ENCODE data around the gene SERTAD3.
A peak's percentile ranks its signal among the peaks of the same experiment; 100 is the strongest.

GRCh38 chr19:40464059-40465024, 20.2 kb upstream of the SERTAD3 start:
- no peak for TF ChIP-seq RFX5 (IDR thresholded peaks at IDR 0.05)
- TF ChIP-seq CHD4 (IDR thresholded peaks at IDR 0.05; ENCODE audit: borderline replicate concordance): no peak
- TF ChIP-seq USF2 (IDR thresholded peaks at IDR 0.05): peak; percentile 61
- 0 out of 4 replicates have a peak, but pooled peaks of 1 of the 2 experiments have one; percentile 15 for TF ChIP-seq CEBPB (IDR thresholded peaks at IDR 0.05)
- TF ChIP-seq, protein P1, sequence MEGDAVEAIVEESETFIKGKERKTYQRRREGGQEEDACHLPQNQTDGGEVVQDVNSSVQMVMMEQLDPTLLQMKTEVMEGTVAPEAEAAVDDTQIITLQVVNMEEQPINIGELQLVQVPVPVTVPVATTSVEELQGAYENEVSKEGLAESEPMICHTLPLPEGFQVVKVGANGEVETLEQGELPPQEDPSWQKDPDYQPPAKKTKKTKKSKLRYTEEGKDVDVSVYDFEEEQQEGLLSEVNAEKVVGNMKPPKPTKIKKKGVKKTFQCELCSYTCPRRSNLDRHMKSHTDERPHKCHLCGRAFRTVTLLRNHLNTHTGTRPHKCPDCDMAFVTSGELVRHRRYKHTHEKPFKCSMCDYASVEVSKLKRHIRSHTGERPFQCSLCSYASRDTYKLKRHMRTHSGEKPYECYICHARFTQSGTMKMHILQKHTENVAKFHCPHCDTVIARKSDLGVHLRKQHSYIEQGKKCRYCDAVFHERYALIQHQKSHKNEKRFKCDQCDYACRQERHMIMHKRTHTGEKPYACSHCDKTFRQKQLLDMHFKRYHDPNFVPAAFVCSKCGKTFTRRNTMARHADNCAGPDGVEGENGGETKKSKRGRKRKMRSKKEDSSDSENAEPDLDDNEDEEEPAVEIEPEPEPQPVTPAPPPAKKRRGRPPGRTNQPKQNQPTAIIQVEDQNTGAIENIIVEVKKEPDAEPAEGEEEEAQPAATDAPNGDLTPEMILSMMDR (IDR thresholded peaks at IDR 0.05): peak; percentile 95
- no peak for TF ChIP-seq POLR2A (IDR thresholded peaks at IDR 0.05; ENCODE audit: low read length)
- TF ChIP-seq RAD21 (conservative IDR thresholded peaks at IDR 0.05 in 1 of 2, IDR thresholded peaks at IDR 0.05 in 1 of 2): peak; percentile 93 to 96

Measured in A549 (cell line).